Breast epithelium (tissue), 3 donors: ENCODE data around the gene KDSR.

ENCODE experiments used
- POLR2A ChIP-seq: fragments of 450-650 bp; IDR thresholded peaks from one replicate; pipeline ENCODE4 v1.6.1; 2016; ENCODE audit warnings: antibody characterized with exemption, mild to moderate bottlenecking, moderate library complexity
- TF ChIP-seq, protein P1 (sequence below), 3 donors: fragments of 450-650 bp; IDR thresholded peaks; one replicate each; pipeline ENCODE4 v1.5.1; 2016 to 2017; ENCODE audit warnings: antibody characterized with exemption in 3 of 3, mild to moderate bottlenecking in 3 of 3, moderate library complexity in 3 of 3

- TF ChIP-seq, protein P1, sequence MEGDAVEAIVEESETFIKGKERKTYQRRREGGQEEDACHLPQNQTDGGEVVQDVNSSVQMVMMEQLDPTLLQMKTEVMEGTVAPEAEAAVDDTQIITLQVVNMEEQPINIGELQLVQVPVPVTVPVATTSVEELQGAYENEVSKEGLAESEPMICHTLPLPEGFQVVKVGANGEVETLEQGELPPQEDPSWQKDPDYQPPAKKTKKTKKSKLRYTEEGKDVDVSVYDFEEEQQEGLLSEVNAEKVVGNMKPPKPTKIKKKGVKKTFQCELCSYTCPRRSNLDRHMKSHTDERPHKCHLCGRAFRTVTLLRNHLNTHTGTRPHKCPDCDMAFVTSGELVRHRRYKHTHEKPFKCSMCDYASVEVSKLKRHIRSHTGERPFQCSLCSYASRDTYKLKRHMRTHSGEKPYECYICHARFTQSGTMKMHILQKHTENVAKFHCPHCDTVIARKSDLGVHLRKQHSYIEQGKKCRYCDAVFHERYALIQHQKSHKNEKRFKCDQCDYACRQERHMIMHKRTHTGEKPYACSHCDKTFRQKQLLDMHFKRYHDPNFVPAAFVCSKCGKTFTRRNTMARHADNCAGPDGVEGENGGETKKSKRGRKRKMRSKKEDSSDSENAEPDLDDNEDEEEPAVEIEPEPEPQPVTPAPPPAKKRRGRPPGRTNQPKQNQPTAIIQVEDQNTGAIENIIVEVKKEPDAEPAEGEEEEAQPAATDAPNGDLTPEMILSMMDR (IDR thresholded peaks at IDR 0.05) = no peak
- no peak for TF ChIP-seq POLR2A
These were observed 51.1 kb downstream of the KDSR start for GRCh38 chr18:63315876-63316275.
